GM12864 (cell line): ENCODE results near the gene DNAJC8.

Experiments
- DNase-seq: peaks from one replicate; pipeline ENCODE4 v3.0.0-alpha.2; 2011; ENCODE audit warnings: low read depth
- H3K4me3 ChIP-seq: 2 replicates; pipeline ENCODE4 v1.5.1; 2011; ENCODE audit warnings: mild to moderate bottlenecking, low read depth, low read length, control low read depth
- CTCF ChIP-seq: IDR thresholded peaks from 2 replicates; pipeline ENCODE4 v1.5.1; 2011; ENCODE audit warnings: low read depth, mild to moderate bottlenecking, moderate library complexity, low read length, control low read depth, inconsistent platforms; ENCODE audit errors: missing control alignments

The DNAJC8 gene

GRCh38 chr1:28243685-28244311 lies 11.0 kb upstream of the DNAJC8 start:
- no peak overlapping the region for H3K4me3 ChIP-seq
- no peak for DNase-seq
- TF ChIP-seq CTCF, result no peak

DNA sequence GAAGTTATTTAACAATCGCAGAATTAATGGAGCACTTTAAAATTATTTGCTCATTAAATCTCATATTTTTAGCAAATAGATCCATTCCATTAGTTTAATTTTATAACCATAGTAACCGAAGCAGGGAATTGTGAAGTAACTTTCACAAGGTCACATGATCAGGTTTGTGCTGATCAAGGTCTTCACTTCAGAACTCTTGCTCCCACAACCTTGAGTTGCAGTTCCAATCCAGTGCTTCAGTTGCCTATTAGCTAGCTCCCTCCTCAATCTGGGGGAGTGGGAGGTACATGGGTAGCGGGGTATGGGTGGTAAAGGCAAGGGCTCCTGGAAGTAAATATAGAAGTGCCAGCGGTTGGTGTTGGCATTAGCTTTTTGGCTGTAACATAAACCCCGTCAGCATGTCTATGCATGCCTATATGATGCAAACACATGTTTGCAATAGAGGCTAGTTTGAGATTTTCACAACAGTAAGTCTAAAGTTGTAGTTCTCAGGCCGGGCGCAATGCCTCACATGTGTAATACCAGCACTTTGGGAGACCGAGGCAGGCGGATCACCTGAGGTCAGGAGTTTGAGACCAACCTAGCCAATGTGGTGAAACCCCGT lies 8.9 kb upstream of the DNAJC8 start:
- no peak for TF ChIP-seq CTCF
- H3K4me3 ChIP-seq, result no peak overlapping the region
- DNase-seq, result no peak

- no peak for DNase-seq
- TF ChIP-seq CTCF, result no peak
- H3K4me3 ChIP-seq, result no peak overlapping the region
Measured at GRCh38 chr1:28240024-28240423, 7.2 kb upstream of the DNAJC8 start.

DNA sequence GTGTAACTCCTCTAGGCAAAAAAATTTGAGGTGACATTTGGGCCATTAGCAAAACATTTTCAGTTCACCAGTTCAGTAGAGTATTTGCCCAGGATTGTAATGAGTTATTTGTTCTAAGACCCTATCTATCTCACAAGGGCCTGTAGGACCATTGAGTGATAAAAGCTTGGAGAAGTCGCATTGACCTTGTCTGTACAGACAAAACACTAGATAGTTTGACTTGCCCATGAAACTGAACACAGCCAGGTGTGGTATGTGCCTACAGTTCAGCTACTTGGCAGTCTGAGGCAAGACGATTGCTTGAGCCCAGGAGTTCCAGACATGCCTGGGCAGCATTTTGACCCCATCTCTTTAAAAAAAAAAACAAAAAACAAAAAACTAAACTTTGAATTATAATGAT lies 6.2 kb upstream of the DNAJC8 start:
- TF ChIP-seq CTCF, result no peak
- no peak for DNase-seq
- no peak overlapping the region for H3K4me3 ChIP-seq

DNA sequence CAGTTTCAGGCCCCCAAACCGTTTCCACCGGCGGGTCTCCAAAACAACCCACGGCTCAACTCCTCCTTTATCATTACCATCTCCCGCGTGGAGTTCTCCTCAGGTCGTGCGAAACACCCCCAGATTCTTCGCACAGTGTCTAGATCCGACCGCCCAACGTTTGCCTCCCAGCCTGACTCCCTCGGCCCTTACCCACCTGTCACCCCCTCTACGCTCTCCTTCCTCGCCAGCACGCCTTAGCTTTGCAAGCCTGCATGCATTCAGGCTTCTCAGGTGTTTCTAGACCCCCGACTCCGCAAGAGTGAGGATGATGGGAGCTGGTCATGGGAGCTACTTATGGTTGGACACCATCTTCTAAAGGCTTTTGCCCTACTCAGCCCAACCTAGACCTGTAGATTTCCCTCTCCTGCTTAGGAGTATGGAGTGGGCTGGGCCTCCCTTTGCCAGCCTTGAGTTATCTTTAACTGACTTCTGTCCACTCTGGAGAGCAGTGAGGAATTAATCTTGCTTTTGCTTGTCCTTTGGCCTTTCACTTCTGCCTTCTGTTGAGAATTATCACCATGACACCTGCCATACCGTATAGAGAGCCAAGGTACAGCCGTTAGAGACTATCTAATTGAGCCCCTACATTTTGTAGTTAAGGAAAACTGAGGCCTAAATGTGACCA lies 4.0 kb upstream of the DNAJC8 start:
- TF ChIP-seq CTCF, result no peak
- H3K4me3 ChIP-seq, result peak overlapping the region; percentile 94
- DNase-seq, result no peak

DNA sequence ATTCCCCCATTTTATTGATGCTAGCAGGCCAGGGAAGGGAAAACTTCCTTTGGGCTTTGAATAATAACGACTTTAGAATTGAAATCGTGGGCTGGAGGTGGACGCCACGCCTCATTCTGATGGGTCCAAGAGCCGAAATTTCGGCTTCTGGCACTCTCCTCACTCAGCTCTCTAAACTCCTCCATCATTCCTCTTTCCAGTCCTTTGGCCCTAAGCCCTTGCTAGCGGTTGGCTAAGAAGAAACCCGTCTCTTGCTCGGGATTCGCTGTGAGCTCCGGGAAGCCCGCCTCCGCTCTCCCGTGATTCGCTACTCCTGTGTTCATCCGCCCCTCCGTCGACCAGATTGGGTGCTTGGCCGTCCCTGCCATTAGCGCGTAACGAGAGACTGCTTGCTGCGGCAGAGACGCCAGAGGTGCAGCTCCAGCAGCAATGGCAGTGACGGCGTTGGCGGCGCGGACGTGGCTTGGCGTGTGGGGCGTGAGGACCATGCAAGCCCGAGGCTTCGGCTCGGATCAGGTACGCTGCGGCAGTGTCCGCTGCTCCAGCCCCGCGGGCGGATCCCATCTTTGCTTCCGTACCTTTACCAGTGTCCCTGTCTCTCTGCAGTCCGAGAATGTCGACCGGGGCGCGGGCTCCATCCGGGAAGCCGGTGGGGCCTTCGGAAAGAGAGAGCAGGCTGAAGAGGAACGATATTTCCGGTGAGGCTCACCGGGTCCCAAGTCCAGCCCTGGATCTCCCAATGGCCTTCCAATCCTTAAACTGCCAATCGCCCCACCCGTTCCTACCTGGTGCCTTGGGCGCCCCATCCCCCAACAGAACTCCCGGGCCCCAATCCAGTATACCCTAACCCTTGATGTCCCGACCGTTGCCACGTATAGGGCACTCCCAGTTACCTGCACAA lies 3.2 kb upstream of the DNAJC8 start, which contains the start of gene ATP5IF1:
TSS of gene ATP5IF1 (plus strand) at position 370 of the 901 bp plus-strand sequence. CDS start at position 430, 60 bp downstream.
- no peak for TF ChIP-seq CTCF
- peak within 1 kb of the TSS; percentile 94 for H3K4me3 ChIP-seq

More for the DNA sequence above, 3.2 kb upstream of the DNAJC8 start, which contains the start of gene ATP5IF1:
- peak; percentile 96 for DNase-seq
